ENCODE results near the gene PRLH.
"Not testable (repeated sequence)": the region's sequence is repeated elsewhere in the genome, so short reads cannot be mapped to it uniquely, and the experiment has no call there.

PRLH gene

DNA sequence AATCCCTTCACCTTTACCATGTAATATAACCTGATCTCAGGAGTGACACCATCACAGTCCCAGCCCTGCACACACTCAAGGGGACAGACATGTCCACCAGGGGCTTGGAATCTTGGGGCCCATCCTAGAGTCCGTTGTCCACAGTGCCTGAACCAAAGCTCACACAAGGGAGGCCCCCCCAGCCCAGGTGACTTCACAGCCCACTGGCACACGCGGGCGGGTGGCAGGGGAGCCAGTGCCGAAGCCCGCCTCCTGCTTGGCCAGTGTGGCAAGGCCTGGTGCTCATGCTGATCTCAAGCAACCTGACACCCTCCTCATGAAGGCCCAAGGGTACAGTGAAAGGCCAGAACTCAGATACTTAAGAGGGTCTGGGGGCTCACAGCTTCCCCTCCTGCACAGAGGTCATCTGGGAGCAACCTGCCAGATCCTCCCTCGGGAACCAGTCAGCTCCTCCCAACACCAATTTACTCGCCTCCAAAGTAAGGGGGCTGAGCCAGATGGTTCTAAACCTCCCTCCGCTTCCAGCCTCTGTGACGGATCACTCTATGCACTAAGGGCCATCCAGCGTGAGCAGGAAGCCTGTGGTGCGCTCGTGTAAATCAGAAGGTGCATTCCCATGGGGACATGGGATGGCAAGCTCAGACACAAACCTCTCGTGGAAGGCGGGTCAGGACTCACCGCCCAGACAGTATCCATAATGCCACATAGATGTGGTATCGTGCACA lies 27.4 kb downstream of the PRLH start:
- Histone ChIP-seq H3K27ac (ENCODE audit: insufficient read depth, low read depth, low read length, poor library complexity, severe bottlenecking) (no peak overlapping the region), H3K9me3 (ENCODE audit: control insufficient read depth, low read length) (no peaks in the 10 kb centered on the region), H3K4me3 (ENCODE audit: insufficient read depth, low read depth, low read length) (no peak overlapping the region), H3K36me3 (ENCODE audit: control insufficient read depth, insufficient read depth, low read length) (no peaks in the 10 kb centered on the region), H3K4me1 (ENCODE audit: control insufficient read depth, insufficient read depth, low read length) (peaks cover 20% of the 10 kb centered on the region), H3K27me3 (ENCODE audit: control insufficient read depth, insufficient read depth, low read length, poor library complexity, severe bottlenecking) (no peaks in the 10 kb centered on the region)
- WGBS, 2 experiments = 79 to 82% methylated on average over 17 of the region's 17 CpGs

DNA sequence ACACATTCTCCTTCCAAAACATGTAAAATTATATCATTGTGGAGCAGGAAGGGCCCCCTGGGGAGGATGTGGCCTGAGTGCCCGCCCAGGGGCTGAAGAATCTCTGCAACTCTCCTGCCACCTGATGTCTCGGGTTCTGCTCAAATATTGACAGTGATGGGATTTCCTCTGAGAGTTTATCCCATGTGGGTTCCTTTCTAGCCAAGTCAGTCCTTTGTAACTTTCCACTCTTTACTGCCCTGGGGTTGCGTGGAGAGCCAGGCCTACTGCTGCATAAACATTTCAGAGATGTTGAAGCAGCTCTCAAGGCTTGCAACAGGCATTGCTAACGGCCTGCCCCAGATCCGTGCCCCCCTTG lies 28.1 kb downstream of the PRLH start:
- Histone ChIP-seq H3K4me1 (ENCODE audit: control insufficient read depth, insufficient read depth, low read length) (peaks cover 20% of the 10 kb centered on the region), H3K27me3 (ENCODE audit: control insufficient read depth, insufficient read depth, low read length, poor library complexity, severe bottlenecking) (no peaks in the 10 kb centered on the region), H3K36me3 (ENCODE audit: control insufficient read depth, insufficient read depth, low read length) (no peaks in the 10 kb centered on the region), H3K4me3 (ENCODE audit: insufficient read depth, low read depth, low read length) (no peak overlapping the region), H3K27ac (ENCODE audit: insufficient read depth, low read depth, low read length, poor library complexity, severe bottlenecking) (peak overlapping the region; percentile 22), H3K9me3 (ENCODE audit: control insufficient read depth, low read length) (no peaks in the 10 kb centered on the region)
- 37 to 45% methylated on average over 5 of the region's 5 CpGs for WGBS, 2 experiments

DNA sequence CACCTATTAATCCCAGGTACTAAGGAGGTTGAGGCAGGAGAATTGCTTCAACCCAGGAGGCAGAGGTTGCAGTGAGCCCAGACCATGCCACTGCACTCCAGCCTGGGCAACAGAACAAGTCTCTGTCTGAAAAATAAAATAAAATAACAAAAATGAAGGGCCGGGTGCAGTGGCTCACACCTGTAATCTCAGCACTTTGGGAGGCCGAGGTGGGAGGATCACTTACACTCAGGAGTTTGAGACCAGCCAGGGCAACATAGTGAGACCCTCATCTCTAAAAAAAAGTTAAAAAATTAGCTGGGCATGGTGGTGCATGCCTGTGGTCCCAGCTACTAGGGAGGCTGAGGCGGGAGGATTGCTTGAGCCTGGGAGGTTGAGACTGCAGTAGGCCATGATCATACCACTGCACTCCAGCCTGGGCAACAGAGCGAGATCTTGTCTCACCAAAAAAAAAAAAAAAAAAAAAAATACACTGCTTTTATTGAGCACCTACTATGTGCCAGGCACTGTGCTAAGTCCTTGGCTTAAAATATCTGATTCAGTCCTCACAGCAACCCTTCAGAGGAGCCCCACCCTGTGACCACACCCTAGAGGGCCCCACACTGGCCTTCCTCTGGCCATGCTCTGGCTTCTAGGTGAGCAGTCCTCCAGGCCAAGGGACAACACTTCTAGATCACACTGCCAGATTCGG lies 29.6 kb downstream of the PRLH start:
- H3K9me3 ChIP-seq (ENCODE audit: control insufficient read depth, low read length); H3K36me3 ChIP-seq (ENCODE audit: control insufficient read depth, insufficient read depth, low read length); H3K27me3 ChIP-seq (ENCODE audit: control insufficient read depth, insufficient read depth, low read length, poor library complexity, severe bottlenecking); H3K4me3 ChIP-seq (ENCODE audit: insufficient read depth, low read depth, low read length); H3K27ac ChIP-seq (ENCODE audit: insufficient read depth, low read depth, low read length, poor library complexity, severe bottlenecking): not testable (repeated sequence)
- peaks cover 26% of the 10 kb centered on the region for H3K4me1 ChIP-seq (ENCODE audit: control insufficient read depth, insufficient read depth, low read length)
- WGBS, 2 experiments = 91 to 95% methylated on average over 5 of the region's 5 CpGs

DNA sequence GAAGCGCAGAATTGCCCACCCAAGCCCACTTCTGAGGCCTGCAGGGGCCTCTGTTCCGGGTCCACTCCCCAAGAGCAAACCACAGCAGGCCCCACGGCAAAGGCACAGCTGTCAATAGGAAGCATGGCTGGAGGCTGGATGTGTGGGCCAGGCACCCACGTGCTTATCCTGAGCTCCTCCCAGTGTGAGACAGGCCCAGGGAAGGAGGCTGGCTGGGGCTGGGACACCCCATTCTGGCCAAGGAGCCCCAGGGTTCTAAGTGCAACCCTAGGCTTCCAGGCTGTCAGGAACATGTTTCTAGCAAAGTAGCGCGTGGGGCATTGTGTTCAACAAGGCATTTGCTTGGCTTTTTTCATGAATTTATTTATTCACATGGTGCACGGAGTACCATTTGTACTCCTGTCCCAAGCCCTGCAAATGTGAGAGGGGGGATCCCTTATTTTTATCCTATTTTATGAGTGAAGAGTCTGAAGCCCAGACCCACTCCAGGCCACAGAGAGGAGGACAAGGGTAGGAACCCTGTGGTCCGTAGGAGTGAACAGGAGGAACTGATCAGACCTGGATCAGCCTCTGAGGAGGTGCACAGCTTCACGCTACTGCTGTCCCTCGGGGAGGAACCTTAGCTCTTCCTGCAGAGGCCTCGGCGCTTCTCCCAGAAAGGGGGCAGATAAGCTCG lies 30.3 kb downstream of the PRLH start:
- no peaks in the 10 kb centered on the region for H3K27me3 ChIP-seq (ENCODE audit: control insufficient read depth, insufficient read depth, low read length, poor library complexity, severe bottlenecking)
- WGBS, 2 experiments = 89 to 91% methylated on average over 13 of the region's 13 CpGs
- H3K36me3 ChIP-seq (ENCODE audit: control insufficient read depth, insufficient read depth, low read length) = no peaks in the 10 kb centered on the region
- peaks cover 26% of the 10 kb centered on the region for H3K4me1 ChIP-seq (ENCODE audit: control insufficient read depth, insufficient read depth, low read length)
- H3K9me3 ChIP-seq (ENCODE audit: control insufficient read depth, low read length) = no peaks in the 10 kb centered on the region
- no peak overlapping the region for H3K27ac ChIP-seq (ENCODE audit: insufficient read depth, low read depth, low read length, poor library complexity, severe bottlenecking)
- no peak overlapping the region for H3K4me3 ChIP-seq (ENCODE audit: insufficient read depth, low read depth, low read length)

DNA sequence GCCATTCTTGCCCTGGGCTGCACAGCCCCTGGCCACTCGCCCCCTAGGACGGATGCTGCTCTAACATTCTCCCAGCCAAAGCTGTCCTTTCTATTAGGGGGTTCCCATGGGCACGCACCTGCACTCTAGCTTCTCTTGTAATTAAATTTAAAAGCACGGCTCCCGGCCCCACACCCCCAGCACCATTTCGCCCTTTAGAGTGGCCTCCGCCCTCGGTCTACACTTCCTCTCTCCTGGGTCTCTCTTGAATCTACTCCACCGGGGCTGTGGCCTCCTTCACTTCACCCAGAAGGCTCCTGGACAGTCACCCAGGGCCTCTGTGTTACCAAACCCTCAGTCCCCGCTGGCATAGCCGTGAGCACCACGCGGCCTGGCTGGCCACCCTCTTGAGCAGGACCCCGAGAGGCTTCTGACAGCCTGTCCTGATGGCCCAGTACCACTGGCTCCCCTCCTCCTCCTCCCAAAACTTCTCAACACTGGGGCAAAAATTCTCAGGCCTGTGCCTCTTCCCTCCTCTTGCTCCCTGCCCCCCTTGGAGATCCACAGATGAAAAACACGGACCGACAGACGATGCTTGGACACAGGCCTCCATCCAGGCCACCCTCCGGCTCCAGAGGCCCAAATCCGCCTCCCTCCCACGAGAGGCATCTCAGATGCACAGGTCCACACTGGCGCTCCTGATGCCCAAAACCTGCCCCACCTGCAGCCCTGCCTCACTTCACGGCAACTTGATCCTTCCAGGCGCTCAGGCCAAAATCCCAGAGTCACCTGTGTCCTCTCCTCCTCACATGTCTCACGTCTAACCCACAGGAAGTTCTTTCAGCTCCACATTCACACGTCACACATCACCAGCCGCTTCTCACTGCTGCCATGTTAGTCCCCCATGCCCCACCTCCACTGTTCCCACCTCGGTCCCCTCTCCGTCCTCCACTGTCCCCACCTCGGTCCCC lies 31.1 kb downstream of the PRLH start:
- H3K4me3 ChIP-seq (ENCODE audit: insufficient read depth, low read depth, low read length) = no peak overlapping the region
- no peak overlapping the region for H3K27ac ChIP-seq (ENCODE audit: insufficient read depth, low read depth, low read length, poor library complexity, severe bottlenecking)
- no peaks in the 10 kb centered on the region for H3K27me3 ChIP-seq (ENCODE audit: control insufficient read depth, insufficient read depth, low read length, poor library complexity, severe bottlenecking)
- WGBS, 2 experiments = 89% methylated on average over 27 to 28 of the region's 29 CpGs
- no peaks in the 10 kb centered on the region for H3K36me3 ChIP-seq (ENCODE audit: control insufficient read depth, insufficient read depth, low read length)
- H3K9me3 ChIP-seq (ENCODE audit: control insufficient read depth, low read length) = no peaks in the 10 kb centered on the region
- peaks cover 26% of the 10 kb centered on the region for H3K4me1 ChIP-seq (ENCODE audit: control insufficient read depth, insufficient read depth, low read length)

DNA sequence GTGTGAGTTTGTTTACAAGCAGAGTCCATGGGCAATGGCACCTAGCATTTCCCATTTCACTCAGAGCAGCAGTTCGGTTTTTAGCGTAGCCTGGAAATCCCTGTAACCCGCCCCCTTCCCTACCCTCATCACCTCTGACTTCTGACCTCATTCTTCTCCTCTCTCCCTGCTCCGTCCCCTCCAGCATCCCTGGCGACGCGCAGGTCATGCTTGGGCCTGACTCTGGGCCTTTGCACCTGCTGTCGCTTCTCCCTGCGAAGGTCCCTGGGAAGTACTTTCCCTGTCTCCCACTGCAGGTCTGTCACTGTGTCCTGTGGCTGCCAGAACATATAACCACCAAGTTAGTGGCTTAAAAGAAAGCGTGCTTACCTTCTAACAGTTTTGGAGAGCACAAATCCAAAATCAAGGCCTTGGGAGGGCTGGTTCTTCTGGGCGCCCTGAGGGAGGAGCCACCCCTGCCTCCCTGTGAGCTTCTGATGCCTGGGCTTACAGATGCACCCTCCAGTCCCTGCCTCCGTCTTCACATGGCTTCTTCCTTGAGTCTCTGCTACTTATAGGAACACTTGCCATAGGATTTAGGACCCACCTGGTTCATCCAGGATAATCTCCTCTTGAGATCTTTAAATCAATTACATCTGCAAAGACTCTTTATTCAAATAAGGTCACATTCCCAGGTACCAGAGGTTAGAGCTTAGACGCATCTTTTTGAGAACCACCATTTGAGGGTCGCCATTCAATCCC lies 32.3 kb downstream of the PRLH start:
- WGBS, 2 experiments = 83 to 85% methylated on average over 14 of the region's 14 CpGs
- no peaks in the 10 kb centered on the region for H3K9me3 ChIP-seq (ENCODE audit: control insufficient read depth, low read length)
- no peaks in the 10 kb centered on the region for H3K36me3 ChIP-seq (ENCODE audit: control insufficient read depth, insufficient read depth, low read length)
- peaks cover 24% of the 10 kb centered on the region for H3K4me1 ChIP-seq (ENCODE audit: control insufficient read depth, insufficient read depth, low read length)
- no peaks in the 10 kb centered on the region for H3K27me3 ChIP-seq (ENCODE audit: control insufficient read depth, insufficient read depth, low read length, poor library complexity, severe bottlenecking)
- no peak overlapping the region for H3K4me3 ChIP-seq (ENCODE audit: insufficient read depth, low read depth, low read length)
- no peak overlapping the region for H3K27ac ChIP-seq (ENCODE audit: insufficient read depth, low read depth, low read length, poor library complexity, severe bottlenecking)

DNA sequence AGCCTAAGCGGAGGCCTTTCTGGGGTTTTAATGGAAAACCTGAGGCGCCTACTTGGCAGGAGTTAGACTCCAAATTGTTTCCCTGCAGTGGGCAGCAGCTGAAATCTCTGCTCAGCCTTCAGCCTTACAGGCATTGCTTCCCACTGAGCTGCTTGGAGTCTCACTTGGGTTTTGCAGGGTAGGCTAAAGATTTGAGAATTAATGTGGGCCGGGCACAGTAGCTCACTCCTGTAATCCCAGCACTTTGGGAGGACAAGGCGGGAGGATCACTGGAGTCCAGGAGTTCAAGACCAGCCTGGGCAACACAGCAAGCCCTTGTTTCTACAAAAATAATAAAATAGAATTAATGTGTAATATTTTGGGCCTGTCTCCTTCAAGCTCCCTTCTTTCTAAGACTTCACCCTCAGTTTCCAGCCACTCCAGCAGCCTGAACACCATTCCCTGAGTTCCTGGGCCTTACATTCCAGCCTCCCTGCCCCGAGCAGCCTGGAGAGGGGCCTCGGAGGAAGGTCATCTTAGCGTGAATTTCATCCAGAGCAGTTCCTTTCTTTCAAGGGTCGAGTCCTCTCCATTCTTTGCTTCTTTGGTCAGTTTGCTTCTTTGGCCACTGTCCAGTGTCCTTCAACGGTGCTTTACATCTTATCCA lies 33.2 kb downstream of the PRLH start:
- Histone ChIP-seq H3K4me3 (ENCODE audit: insufficient read depth, low read depth, low read length) (no peak overlapping the region), H3K27ac (ENCODE audit: insufficient read depth, low read depth, low read length, poor library complexity, severe bottlenecking) (no peak overlapping the region), H3K4me1 (ENCODE audit: control insufficient read depth, insufficient read depth, low read length) (peaks cover 15% of the 10 kb centered on the region), H3K9me3 (ENCODE audit: control insufficient read depth, low read length) (no peaks in the 10 kb centered on the region), H3K27me3 (ENCODE audit: control insufficient read depth, insufficient read depth, low read length, poor library complexity, severe bottlenecking) (no peaks in the 10 kb centered on the region), H3K36me3 (ENCODE audit: control insufficient read depth, insufficient read depth, low read length) (no peaks in the 10 kb centered on the region)
- 92 to 95% methylated on average over 9 of the region's 9 CpGs for WGBS, 2 experiments

DNA sequence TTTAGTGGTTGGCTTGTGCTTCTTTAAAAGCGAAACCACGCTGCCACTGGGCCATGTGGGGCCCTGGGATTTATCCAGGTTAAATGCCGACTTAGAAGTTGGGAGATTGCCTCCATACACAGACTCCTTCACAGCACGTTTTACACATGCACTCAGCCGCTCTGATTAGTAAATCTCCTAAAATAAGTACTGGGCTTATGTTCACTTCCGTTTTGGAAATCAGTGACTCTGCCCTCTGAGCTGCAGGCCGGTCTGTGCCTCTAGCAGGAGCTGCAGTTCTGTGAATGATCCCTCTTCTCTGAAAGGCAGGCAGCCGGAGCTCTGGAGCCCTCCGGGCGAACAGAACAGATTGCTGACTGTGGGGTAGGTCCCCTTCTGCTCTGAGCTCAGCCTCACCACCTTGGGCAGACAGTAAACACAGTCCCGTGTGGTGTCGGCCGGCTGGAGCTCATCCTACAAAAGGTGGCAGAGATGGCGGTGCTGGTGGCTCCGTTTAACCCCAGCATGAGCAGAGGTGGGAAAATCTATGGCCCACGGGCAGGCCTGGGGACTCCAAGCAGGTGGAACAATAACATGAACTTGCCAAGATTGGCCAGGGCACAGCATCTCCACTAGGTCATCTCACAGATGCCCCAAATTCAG lies 34.0 kb downstream of the PRLH start:
- Histone ChIP-seq H3K27ac (ENCODE audit: insufficient read depth, low read depth, low read length, poor library complexity, severe bottlenecking) (no peak overlapping the region), H3K36me3 (ENCODE audit: control insufficient read depth, insufficient read depth, low read length) (no peaks in the 10 kb centered on the region), H3K27me3 (ENCODE audit: control insufficient read depth, insufficient read depth, low read length, poor library complexity, severe bottlenecking) (no peaks in the 10 kb centered on the region), H3K4me1 (ENCODE audit: control insufficient read depth, insufficient read depth, low read length) (peaks cover 9% of the 10 kb centered on the region), H3K4me3 (ENCODE audit: insufficient read depth, low read depth, low read length) (no peak overlapping the region), H3K9me3 (ENCODE audit: control insufficient read depth, low read length) (no peaks in the 10 kb centered on the region)
- WGBS, 2 experiments = 89% methylated on average over 16 of the region's 16 CpGs

All from ectodermal cell (in vitro differentiated cells).